GM12878 (cell line): Measurements from ENCODE around the gene OR2J1.

Experiments
- BACH1 ChIP-seq: fragments of 450-650 bp; IDR thresholded peaks from 2 replicates; pipeline ENCODE4 v1.6.1; 2017; ENCODE audit warnings: mild to moderate bottlenecking, borderline replicate concordance
- TF ChIP-seq, protein P1 (sequence below): fragments of 450-650 bp; IDR thresholded peaks from 2 replicates; pipeline ENCODE4 v1.6.1; 2016; ENCODE audit warnings: mild to moderate bottlenecking

DNA sequence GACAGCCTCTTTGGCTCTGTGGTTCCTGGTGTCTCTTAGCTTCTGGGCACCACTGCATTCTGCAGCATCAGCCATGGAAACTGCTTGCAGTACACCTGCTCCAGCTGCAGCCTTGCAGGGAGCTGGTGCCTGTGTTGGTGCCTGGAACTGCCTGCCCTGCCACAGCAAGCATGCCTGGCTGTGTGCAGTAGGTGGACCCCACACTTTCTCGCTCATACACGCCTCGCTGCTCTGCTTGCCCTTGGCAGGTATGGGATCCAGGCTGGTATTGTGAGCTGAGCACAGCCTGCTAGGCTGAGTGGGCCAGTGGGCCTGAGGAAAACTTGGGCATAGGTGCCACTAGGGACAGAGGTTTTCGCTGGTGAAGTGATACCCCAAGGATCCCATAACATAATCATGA is 31.4 kb downstream of the OR2J1 start:
- TF ChIP-seq, protein P1, sequence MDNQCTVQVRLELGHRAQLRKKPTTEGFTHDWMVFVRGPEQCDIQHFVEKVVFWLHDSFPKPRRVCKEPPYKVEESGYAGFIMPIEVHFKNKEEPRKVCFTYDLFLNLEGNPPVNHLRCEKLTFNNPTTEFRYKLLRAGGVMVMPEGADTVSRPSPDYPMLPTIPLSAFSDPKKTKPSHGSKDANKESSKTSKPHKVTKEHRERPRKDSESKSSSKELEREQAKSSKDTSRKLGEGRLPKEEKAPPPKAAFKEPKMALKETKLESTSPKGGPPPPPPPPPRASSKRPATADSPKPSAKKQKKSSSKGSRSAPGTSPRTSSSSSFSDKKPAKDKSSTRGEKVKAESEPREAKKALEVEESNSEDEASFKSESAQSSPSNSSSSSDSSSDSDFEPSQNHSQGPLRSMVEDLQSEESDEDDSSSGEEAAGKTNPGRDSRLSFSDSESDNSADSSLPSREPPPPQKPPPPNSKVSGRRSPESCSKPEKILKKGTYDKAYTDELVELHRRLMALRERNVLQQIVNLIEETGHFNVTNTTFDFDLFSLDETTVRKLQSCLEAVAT = no peak
- TF ChIP-seq BACH1 = no peak
